Epithelial cell of esophagus (primary cell): ENCODE data around the gene GRK5.

Experiments
- DNase-seq: peaks from one replicate; pipeline ENCODE4 v3.0.0; 2010; ENCODE audit warnings: low read depth
- H3K4me3 ChIP-seq: 2 replicates; pipeline ENCODE4 v1.5.1; 2011; ENCODE audit warnings: mild to moderate bottlenecking, low read length, control low read depth
- CTCF ChIP-seq: IDR thresholded peaks from 2 replicates; pipeline ENCODE4 v1.5.1; 2011; ENCODE audit warnings: low read depth, mild to moderate bottlenecking, low read length, control low read depth, inconsistent platforms; ENCODE audit not compliant: insufficient read depth; ENCODE audit errors: missing control alignments

Gene GRK5

GRCh38 chr10:119350502-119351097 is 143.2 kb downstream of the GRK5 start:
- no peak for TF ChIP-seq CTCF
- no peak overlapping the region for H3K4me3 ChIP-seq
- no peak for DNase-seq

- DNase-seq: no peak
- H3K4me3 ChIP-seq: no peak overlapping the region
- no peak for TF ChIP-seq CTCF
Observed at GRCh38 chr10:119351189-119351588, 143.8 kb downstream of the GRK5 start.

- H3K4me3 ChIP-seq: no peak overlapping the region
- TF ChIP-seq CTCF: no peak
- DNase-seq: no peak
Observed at GRCh38 chr10:119352042-119352441, 144.7 kb downstream of the GRK5 start.

GRCh38 chr10:119352807-119353206 is 145.4 kb downstream of the GRK5 start:
- no peak for TF ChIP-seq CTCF
- DNase-seq: no peak
- no peak overlapping the region for H3K4me3 ChIP-seq

- no peak for TF ChIP-seq CTCF
- DNase-seq: no peak
- no peak overlapping the region for H3K4me3 ChIP-seq
Observed at GRCh38 chr10:119353421-119353820, 146.1 kb downstream of the GRK5 start.

GRCh38 chr10:119355930-119356329 is 148.6 kb downstream of the GRK5 start:
- DNase-seq: no peak
- TF ChIP-seq CTCF: peak; percentile 37
- no peak overlapping the region for H3K4me3 ChIP-seq

GRCh38 chr10:119357412-119358151 is 150.2 kb downstream of the GRK5 start:
- DNase-seq: no peak
- no peak for TF ChIP-seq CTCF
- no peak overlapping the region for H3K4me3 ChIP-seq
